ENCODE data around the gene ACSL6. TPM values are rescaled to one million over a fixed set of nuclear protein-coding genes. Genes with fewer than 3 reads are reported as not detected.

The ACSL6 gene
- total RNA-seq, 3 donors from 2014 or later = 25.0 to 38.0 (median 27.1) TPM

GRCh38 chr5:132053483-132053882 is 42.0 kb upstream of the ACSL6 start:
- Mint-ChIP-seq H3K4me3 (no peak overlapping the region), H3K4me1 (ENCODE audit: low read depth) (peaks cover 33% of the 10 kb centered on the region), H3K36me3 (ENCODE audit: insufficient read depth) (no peaks in the 10 kb centered on the region), H3K27me3 (ENCODE audit: low read depth) (peaks cover 2% of the 10 kb centered on the region), H3K9me3 (no peaks in the 10 kb centered on the region)
- DNase-seq (no peak), ATAC-seq (no peak)

- Mint-ChIP-seq H3K4me3 (no peak overlapping the region), H3K4me1 (ENCODE audit: low read depth) (peaks cover 29% of the 10 kb centered on the region), H3K27me3 (ENCODE audit: low read depth) (peaks cover 2% of the 10 kb centered on the region), H3K36me3 (ENCODE audit: insufficient read depth) (no peaks in the 10 kb centered on the region), H3K9me3 (no peaks in the 10 kb centered on the region)
- no peak for ATAC-seq
- DNase-seq = no peak
Observed at GRCh38 chr5:132052520-132052919, 41.1 kb upstream of the ACSL6 start.

DNA sequence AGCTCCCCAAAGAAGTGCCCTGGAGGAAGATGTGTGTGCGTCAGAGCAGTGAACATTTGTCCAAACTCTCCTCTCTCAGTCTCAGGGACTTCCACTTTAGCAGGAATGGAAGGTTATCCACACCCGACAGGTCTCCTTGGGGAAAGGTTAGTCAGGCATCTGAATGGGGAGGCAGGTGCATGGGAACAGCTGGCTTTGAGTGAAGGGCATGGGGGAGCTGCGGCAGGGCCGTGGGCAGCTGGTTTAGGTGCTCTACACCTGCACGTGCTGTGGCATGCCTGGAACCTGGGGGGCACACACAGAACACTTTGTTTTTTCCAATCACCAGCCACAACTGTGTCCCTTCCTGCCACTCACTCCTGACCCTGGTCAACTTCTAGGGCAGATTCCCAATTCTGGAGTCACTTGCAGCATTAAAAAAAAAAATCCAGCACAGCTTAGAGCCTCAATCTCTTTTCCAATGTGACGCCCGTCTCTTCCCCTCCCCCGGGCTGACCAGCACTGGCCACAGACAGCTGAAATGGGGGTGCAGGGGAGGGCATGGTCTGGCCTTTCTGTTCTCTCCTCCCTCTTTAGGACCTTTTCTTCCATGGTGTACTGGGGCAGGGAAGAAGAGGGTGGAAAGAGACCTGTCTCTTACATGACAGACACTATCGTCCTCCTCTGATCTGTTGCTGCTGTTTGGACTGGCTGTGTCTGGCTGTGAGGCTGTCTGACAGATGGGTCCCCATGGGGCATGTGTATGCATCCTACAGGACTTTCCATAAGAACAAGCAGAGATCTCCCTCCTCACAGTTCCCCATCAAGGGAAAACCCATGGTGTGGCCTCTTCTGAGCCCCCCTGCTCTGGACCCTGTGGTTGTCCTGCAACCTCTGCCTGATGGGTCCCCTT is 39.4 kb upstream of the ACSL6 start:
- H3K4me1 Mint-ChIP-seq (ENCODE audit: low read depth) = peaks cover 16% of the 10 kb centered on the region
- DNase-seq (no peak), ATAC-seq (no peak)
- no peaks in the 10 kb centered on the region for H3K36me3 Mint-ChIP-seq (ENCODE audit: insufficient read depth)
- H3K27me3 Mint-ChIP-seq (ENCODE audit: low read depth) = peaks cover 2% of the 10 kb centered on the region
- H3K4me3 Mint-ChIP-seq = no peak overlapping the region
- no peaks in the 10 kb centered on the region for H3K9me3 Mint-ChIP-seq

DNA sequence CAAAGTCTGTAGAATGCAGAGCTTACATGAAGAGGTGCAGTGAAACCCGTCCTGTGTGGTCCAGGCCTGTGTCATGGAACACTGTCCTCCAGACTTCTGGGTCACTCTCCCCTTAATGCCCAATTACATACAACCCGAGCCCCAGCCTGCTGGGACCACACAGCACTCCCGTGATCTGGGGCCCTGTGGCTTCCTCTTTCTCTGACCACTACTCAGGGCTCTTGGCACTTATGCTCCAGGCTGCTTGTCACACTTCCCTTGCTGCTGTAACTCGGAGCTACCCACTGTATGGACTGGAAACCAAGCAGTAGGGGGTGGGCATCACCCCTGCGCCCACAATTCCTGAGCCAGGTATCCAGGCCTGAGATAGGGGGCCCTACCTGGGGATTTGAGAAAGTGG is 38.7 kb upstream of the ACSL6 start:
- Mint-ChIP-seq H3K36me3 (ENCODE audit: insufficient read depth) (no peaks in the 10 kb centered on the region), H3K4me1 (ENCODE audit: low read depth) (peaks cover 9% of the 10 kb centered on the region), H3K27me3 (ENCODE audit: low read depth) (peaks cover 2% of the 10 kb centered on the region), H3K4me3 (no peak overlapping the region), H3K9me3 (no peaks in the 10 kb centered on the region)
- ATAC-seq = no peak
- no peak for DNase-seq

- Mint-ChIP-seq H3K36me3 (ENCODE audit: insufficient read depth) (no peaks in the 10 kb centered on the region), H3K27me3 (ENCODE audit: low read depth) (peaks cover 2% of the 10 kb centered on the region), H3K4me1 (ENCODE audit: low read depth) (peaks cover 4% of the 10 kb centered on the region), H3K9me3 (no peaks in the 10 kb centered on the region), H3K4me3 (no peak overlapping the region)
- ATAC-seq (no peak), DNase-seq (no peak)
Observed at GRCh38 chr5:132049559-132049958, 38.1 kb upstream of the ACSL6 start.

GRCh38 chr5:132049093-132049492 is 37.6 kb upstream of the ACSL6 start:
- ATAC-seq (no peak), DNase-seq (no peak)
- Mint-ChIP-seq H3K36me3 (ENCODE audit: insufficient read depth) (no peaks in the 10 kb centered on the region), H3K4me3 (no peak overlapping the region), H3K9me3 (no peaks in the 10 kb centered on the region), H3K4me1 (ENCODE audit: low read depth) (no peaks in the 10 kb centered on the region), H3K27me3 (ENCODE audit: low read depth) (peaks cover 3% of the 10 kb centered on the region)

- Mint-ChIP-seq H3K9me3 (peaks cover 6% of the 10 kb centered on the region), H3K4me1 (ENCODE audit: low read depth) (no peaks in the 10 kb centered on the region), H3K4me3 (no peak overlapping the region), H3K36me3 (ENCODE audit: insufficient read depth) (no peaks in the 10 kb centered on the region), H3K27me3 (ENCODE audit: low read depth) (peaks cover 5% of the 10 kb centered on the region)
- ATAC-seq (no peak), DNase-seq (no peak)
Observed at GRCh38 chr5:132046880-132047299, 35.4 kb upstream of the ACSL6 start.

GRCh38 chr5:132044207-132044606 is 32.7 kb upstream of the ACSL6 start:
- H3K9me3 Mint-ChIP-seq = peaks cover 7% of the 10 kb centered on the region
- no peaks in the 10 kb centered on the region for H3K4me1 Mint-ChIP-seq (ENCODE audit: low read depth)
- no peak overlapping the region for H3K4me3 Mint-ChIP-seq
- ATAC-seq (no peak), DNase-seq (no peak)
- peaks cover 9% of the 10 kb centered on the region for H3K27me3 Mint-ChIP-seq (ENCODE audit: low read depth)
- no peaks in the 10 kb centered on the region for H3K36me3 Mint-ChIP-seq (ENCODE audit: insufficient read depth)

DNA sequence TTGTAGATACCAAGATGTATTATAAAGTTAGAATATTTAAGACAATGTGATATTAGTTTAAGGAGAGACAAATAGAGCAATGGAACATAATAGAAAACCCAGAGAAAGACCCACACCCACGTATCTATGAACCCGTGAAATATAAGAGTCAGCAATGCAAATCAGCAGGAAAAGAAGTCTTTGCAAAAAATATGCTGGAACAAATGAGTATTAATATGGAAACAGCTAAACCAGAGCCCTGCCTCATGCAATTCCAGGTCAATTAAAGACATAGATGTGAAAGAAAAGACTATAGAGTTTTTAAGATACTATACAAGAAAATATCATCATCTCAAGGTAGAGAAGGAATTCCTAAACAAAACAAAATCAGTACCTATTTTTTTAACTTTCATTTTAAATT is 25.9 kb upstream of the ACSL6 start:
- peaks cover 9% of the 10 kb centered on the region for H3K27me3 Mint-ChIP-seq (ENCODE audit: low read depth)
- DNase-seq (no peak), ATAC-seq (no peak)
- peaks cover 32% of the 10 kb centered on the region for H3K9me3 Mint-ChIP-seq
- H3K4me3 Mint-ChIP-seq = no peak overlapping the region
- H3K36me3 Mint-ChIP-seq (ENCODE audit: insufficient read depth) = no peaks in the 10 kb centered on the region
- peaks cover 8% of the 10 kb centered on the region for H3K4me1 Mint-ChIP-seq (ENCODE audit: low read depth)

GRCh38 chr5:132033122-132033521 is 21.7 kb upstream of the ACSL6 start:
- no peak overlapping the region for H3K4me3 Mint-ChIP-seq
- no peak for ATAC-seq
- peaks cover 8% of the 10 kb centered on the region for H3K4me1 Mint-ChIP-seq (ENCODE audit: low read depth)
- no peak for DNase-seq
- peaks cover 5% of the 10 kb centered on the region for H3K27me3 Mint-ChIP-seq (ENCODE audit: low read depth)
- H3K36me3 Mint-ChIP-seq (ENCODE audit: insufficient read depth) = no peaks in the 10 kb centered on the region
- peaks cover 19% of the 10 kb centered on the region for H3K9me3 Mint-ChIP-seq

- ATAC-seq (no peak), DNase-seq (no peak)
- no peaks in the 10 kb centered on the region for H3K36me3 Mint-ChIP-seq (ENCODE audit: insufficient read depth)
- H3K9me3 Mint-ChIP-seq = peaks cover 14% of the 10 kb centered on the region
- no peak overlapping the region for H3K4me3 Mint-ChIP-seq
- peaks cover 2% of the 10 kb centered on the region for H3K27me3 Mint-ChIP-seq (ENCODE audit: low read depth)
- H3K4me1 Mint-ChIP-seq (ENCODE audit: low read depth) = peaks cover 10% of the 10 kb centered on the region
Observed at GRCh38 chr5:132032196-132032595, 20.7 kb upstream of the ACSL6 start.

GRCh38 chr5:132030610-132031009 is 19.2 kb upstream of the ACSL6 start:
- DNase-seq (no peak), ATAC-seq (no peak)
- Mint-ChIP-seq H3K36me3 (ENCODE audit: insufficient read depth) (no peaks in the 10 kb centered on the region), H3K4me1 (ENCODE audit: low read depth) (peaks cover 12% of the 10 kb centered on the region), H3K4me3 (no peak overlapping the region), H3K9me3 (peaks cover 14% of the 10 kb centered on the region), H3K27me3 (ENCODE audit: low read depth) (peaks cover 2% of the 10 kb centered on the region)

GRCh38 chr5:132029609-132030330 is 18.3 kb upstream of the ACSL6 start:
- no peak overlapping the region for H3K4me3 Mint-ChIP-seq
- ATAC-seq (no peak), DNase-seq (no peak)
- H3K27me3 Mint-ChIP-seq (ENCODE audit: low read depth) = peaks cover 2% of the 10 kb centered on the region
- H3K36me3 Mint-ChIP-seq (ENCODE audit: insufficient read depth) = no peaks in the 10 kb centered on the region
- peaks cover 12% of the 10 kb centered on the region for H3K4me1 Mint-ChIP-seq (ENCODE audit: low read depth)
- H3K9me3 Mint-ChIP-seq = peaks cover 14% of the 10 kb centered on the region

DNA sequence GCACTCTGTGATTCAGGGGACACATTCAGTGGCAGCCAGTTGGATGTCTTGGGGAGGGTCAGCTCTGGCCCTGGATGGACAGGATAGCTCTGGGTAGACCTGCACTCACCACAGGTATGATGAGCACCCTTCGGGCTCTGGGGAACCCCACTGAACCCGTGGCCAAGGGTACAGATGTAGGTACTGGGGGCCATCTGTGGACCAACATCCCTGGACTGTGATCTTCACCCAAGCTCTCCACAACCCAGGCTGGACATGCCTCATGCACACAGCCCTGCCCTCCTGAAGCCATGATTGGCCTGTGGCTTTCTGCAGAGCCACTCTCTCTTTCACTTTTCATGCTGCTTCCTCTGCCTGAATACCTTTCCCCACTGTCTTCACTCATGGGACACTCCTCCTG is 15.6 kb upstream of the ACSL6 start:
- Mint-ChIP-seq H3K27me3 (ENCODE audit: low read depth) (no peaks in the 10 kb centered on the region), H3K9me3 (no peaks in the 10 kb centered on the region), H3K4me1 (ENCODE audit: low read depth) (peaks cover 12% of the 10 kb centered on the region), H3K4me3 (no peak overlapping the region), H3K36me3 (ENCODE audit: insufficient read depth) (no peaks in the 10 kb centered on the region)
- DNase-seq (no peak), ATAC-seq (no peak)

- no peaks in the 10 kb centered on the region for H3K9me3 Mint-ChIP-seq
- H3K4me1 Mint-ChIP-seq (ENCODE audit: low read depth) = peaks cover 12% of the 10 kb centered on the region
- peak; percentile 28 for DNase-seq
- H3K36me3 Mint-ChIP-seq (ENCODE audit: insufficient read depth) = no peaks in the 10 kb centered on the region
- no peaks in the 10 kb centered on the region for H3K27me3 Mint-ChIP-seq (ENCODE audit: low read depth)
- peak; percentile 51 to 74 for ATAC-seq
- H3K4me3 Mint-ChIP-seq = no peak overlapping the region
Observed at GRCh38 chr5:132026516-132027008, 15.1 kb upstream of the ACSL6 start.
